Esophagus muscularis mucosa (tissue), 4 donors: ENCODE data around the gene NUDT9.

Experiments
- EP300 ChIP-seq: sonication (generic); formaldehyde crosslinking; IDR thresholded peaks from one replicate; pipeline ENCODE4 v1.6.1; 2017; ENCODE audit warnings: antibody characterized with exemption
- POLR2A ChIP-seq: fragments of 450-650 bp; IDR thresholded peaks from one replicate; pipeline ENCODE4 v1.6.1; 2017; ENCODE audit warnings: antibody characterized with exemption, moderate library complexity, mild to moderate bottlenecking, low read depth
- POLR2AphosphoS5 ChIP-seq, 2 donors: sonication (generic); formaldehyde crosslinking; IDR thresholded peaks; one replicate each; pipeline ENCODE4 v1.6.1; 2017; ENCODE audit warnings: antibody characterized with exemption in 2 of 2
- TF ChIP-seq, protein P1 (sequence below), 3 experiments: fragments of 200-600 bp in 2 of 3; fragments of 450-650 bp in 1 of 3; sonication (generic) in 2 of 3; IDR thresholded peaks; one replicate each; pipeline ENCODE4 v1.5.1; 2017 to 2019; ENCODE audit warnings: antibody characterized with exemption in 3 of 3, mild to moderate bottlenecking in 2 of 3, moderate library complexity in 1 of 3

DNA sequence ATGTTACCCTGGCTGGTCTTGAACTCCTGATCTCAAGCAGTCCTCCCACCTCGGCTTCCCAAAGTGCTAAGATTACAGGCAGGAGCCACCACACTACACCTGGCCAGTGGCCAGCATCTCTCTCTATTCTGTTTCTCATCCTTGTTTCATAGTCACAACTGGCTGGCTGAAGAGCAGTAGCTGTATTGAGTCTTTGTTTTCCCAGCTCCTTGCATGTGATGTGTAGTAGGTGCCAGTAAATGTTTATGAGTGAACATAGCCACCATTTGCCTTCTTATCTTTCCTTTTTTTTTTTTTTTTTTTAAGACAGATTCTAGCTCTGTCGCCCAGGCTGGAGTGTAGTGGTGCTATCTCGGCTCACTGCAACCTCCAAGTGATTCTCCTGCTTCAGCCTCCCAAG, 23.6 kb downstream of the NUDT9 start:
- TF ChIP-seq, protein P1, sequence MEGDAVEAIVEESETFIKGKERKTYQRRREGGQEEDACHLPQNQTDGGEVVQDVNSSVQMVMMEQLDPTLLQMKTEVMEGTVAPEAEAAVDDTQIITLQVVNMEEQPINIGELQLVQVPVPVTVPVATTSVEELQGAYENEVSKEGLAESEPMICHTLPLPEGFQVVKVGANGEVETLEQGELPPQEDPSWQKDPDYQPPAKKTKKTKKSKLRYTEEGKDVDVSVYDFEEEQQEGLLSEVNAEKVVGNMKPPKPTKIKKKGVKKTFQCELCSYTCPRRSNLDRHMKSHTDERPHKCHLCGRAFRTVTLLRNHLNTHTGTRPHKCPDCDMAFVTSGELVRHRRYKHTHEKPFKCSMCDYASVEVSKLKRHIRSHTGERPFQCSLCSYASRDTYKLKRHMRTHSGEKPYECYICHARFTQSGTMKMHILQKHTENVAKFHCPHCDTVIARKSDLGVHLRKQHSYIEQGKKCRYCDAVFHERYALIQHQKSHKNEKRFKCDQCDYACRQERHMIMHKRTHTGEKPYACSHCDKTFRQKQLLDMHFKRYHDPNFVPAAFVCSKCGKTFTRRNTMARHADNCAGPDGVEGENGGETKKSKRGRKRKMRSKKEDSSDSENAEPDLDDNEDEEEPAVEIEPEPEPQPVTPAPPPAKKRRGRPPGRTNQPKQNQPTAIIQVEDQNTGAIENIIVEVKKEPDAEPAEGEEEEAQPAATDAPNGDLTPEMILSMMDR (IDR thresholded peaks at IDR 0.05): no peak
- no peak for TF ChIP-seq POLR2A
- TF ChIP-seq POLR2AphosphoS5 (IDR thresholded peaks at IDR 0.05): no peak
- no peak for TF ChIP-seq EP300
